Stimulated activated CD4-positive, alpha-beta T cell treated with anti-CD3 and anti-CD28 coated beads, Interleukin-4, amount 100 ng/mL, for 4 hours (primary cell): ENCODE results near the gene PIAS1.
"Not testable (repeated sequence)": the region's sequence is repeated elsewhere in the genome, so short reads cannot be mapped to it uniquely, and the experiment has no call there.

Source experiments
- DNase-seq, 2 experiments: peaks; one replicate each; pipeline ENCODE4 v3.0.0-alpha.2; 2020

Gene PIAS1

DNA sequence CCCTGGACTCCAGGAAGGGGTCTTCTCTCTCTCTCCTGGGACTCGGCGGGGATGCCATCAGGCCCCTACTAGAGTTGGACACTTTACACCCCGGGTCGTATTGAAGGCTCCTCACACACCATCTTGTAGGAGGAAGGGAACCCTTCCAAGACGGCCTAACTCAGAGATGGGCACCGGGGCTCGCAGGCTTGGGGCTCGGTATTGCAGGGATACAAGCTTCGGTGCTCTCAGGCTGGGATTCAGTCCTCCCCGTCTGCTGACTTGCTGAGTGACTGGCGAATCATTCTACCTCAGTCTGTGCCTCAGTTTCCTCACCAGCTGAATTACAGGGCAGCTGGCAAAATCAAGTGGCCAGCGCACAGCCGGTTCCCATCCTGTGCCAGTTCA lies 151.4 kb downstream of the PIAS1 start:
- no peak for DNase-seq

DNA sequence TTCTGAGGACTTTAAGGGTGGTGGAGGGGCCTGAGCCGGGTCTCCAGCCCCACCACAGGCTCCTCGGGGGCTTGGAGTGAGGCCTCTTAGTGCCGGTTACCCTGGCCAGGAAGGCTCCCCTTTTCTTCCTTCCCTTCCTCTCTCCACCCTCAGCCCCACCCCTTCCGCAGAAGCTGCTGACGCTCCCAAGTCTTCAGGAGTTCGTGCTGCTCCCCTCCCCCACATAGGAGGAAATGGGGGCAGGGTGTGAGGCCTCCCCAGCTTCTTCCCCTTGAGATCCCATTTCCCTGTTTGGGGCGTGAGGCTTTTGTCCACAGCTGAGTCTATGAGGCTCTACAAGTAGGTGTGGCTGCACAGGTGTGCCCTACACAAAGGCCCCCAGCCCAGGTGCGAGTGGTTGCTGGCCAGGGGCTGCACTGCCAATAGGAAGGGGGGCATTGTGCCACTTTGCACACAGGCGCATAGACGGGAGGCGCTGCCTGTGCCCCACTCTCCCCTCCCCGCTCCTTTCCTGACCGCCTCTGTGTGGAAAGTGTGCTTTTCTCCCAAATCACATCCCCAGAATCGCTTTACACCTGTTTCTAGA lies 151.9 kb downstream of the PIAS1 start:
- DNase-seq = no peak

DNA sequence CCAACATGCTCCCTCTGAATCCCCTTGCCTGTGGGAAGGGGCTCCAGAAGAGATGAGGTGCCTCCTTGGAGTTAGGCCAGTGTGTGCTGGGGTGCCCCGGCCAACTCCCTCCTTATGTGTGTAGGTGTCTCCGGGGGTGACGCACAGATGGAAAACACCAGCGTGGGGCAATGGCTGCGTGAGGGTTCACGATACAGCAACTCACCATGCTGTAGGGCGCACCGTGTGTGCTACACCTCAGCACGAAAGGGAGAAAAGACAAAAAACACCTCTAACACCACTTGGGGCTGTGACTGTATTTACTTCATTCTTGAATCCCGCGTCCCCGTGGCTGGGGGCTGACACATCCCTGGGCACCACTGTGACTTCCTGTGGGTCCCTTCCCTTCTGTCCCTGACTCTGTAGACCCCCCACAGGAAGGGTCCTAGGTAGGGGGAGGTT lies 152.6 kb downstream of the PIAS1 start:
- DNase-seq = no peak

DNA sequence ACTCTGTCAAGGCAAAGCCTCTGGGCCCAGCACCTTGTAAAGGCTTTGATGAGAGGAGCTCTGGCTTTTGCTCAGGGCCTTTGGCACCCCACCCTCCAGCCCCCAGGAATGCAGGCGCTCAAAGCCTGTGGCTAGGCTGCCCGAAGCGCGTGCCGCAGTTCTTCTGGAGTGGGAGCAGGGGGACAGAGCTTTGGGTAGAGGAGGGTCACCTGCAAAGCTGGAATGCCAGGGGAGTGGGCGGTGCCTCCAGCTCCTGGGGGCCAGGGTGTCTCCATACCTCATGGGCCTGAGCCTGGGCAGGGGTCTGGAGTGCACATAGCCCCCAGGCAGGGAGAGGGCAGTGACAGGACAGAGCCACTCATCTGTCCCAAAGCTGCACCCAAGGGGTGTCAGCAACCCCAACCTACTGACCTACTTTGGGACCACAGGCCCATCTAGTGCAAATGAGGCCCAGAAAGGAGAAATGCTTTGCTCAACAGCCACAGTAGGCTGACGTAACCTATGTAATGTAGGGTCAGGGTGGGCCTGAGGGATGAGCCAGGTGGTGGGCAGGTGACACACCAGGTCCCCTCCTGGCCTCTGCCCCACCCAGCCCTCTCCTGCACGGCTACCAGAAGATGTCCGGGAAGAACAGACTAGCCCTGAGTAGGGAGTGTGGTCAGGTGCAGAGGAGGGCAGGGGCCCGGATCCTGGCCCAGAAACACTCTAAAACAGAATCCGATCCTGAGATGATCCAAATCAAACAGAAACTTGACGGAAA lies 153.2 kb downstream of the PIAS1 start:
- no peak for DNase-seq

DNA sequence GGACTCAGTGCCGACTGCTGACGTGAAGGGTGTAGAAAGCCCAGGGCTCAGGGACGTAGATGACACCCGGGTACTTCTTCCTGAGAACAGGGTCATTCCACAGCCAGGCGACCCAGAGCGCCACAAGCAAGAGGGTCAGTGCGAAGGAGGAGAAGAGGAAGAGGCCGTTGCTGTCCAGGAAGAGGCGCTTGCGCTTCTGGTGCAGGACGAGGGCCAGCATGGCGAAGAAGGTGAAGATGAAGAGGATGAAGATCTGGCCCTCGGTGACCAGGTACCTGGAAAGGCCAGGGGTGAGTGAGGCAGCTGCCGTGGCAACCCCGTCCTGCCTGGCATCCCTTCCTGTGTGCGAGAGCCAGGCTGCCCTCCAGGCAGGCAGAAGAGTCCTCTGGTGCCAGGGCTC lies 154.0 kb downstream of the PIAS1 start:
- DNase-seq = no peak

DNA sequence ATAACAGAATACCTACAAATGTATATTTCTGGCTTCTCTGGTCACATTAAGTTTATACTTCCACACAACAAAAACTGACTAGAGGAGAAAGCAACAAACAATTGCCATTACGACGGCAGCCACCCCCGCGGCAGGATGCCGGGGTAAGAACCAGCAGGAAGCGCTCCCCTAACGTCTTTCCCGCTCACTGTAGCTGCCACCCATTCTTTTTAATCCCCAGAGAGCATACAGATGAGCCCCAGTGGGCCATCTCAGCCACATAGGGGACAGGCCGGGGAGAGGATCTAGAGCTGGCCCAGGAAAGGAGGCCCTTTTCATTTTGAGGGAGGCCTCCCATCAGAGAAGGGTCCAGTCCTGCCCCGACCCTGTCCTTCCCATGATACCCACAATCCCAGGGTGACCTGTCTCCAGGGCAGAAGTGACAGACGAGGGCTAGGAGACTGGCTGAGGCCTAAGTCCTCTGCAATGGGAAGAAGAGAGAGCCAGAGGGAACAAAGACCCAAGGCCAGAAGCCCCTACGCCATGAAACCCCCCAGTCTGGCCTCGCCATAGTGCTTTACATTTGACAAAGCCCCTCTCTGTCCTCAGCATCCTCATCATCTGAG lies 154.6 kb downstream of the PIAS1 start:
- DNase-seq = peak in 1 of 2 experiments; percentile 24

DNA sequence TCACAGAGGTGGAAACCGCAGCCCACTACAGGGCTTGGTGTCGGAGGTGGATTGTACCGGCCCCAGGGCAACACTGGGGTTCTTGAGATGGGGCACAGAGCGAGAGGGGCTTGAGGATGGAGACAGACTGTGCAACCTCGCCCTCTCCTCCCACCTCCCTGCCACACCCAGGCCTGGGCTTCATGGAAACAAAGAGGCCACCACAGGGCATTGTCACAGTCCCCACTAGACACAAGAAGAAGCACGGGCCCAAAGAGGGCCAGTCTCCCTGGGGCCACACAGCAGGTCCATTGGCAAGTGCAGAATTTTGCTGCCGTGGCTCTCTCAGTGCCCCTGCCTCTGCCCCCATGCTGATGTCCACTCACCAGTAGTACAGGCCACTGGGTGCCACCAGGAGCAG lies 155.2 kb downstream of the PIAS1 start:
- no peak for DNase-seq

DNA sequence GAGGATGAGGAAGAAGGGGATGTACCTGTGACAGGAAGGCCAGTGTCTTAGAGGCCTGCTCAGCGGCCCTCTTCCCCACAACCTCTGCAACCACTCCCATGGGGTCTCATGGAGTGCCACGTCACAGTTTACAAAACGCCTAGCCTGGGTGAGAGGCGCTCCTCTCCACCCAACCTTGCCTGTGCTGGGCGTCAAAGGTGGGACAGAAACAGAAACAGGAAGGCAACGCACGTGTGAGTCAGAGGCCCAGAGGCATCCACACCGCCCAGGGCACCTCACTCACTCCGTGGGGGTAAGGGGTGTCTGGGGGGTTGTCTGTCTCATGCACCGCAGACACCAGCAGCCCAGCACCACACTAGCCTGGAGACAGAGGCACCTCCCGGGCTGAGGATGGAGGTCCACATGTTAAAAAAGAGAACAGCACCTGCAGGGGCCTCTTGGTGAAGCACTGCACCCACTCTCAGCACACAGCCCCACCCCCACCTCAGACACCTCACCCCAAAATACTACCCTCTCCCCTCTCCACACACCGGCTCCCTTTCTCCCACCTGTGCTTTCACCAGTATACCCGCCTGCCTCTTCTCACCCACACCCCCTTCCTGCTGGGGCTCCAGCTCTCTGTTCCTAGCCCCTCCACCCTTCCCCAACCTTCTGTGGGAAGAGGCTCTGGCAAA lies 155.8 kb downstream of the PIAS1 start:
- DNase-seq = peak; percentile 26 to 63

DNA sequence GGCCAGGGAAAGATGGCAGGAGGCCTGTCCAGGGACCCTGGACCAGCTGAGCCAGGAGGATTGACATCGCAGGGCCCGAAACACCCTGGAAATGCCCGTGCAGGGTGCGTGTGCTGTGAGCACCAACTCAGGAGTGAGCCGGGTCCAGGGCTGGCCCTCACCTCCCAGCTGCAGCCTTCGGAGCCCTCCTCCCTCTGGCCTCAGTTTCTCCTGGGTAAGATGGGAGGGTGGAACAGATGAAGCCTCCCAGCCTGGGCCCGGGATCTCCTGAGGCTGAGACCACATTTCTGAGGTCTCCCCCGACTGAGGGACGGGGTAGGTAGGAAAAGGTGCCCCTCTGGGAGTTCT lies 156.3 kb downstream of the PIAS1 start:
- no peak for DNase-seq

DNA sequence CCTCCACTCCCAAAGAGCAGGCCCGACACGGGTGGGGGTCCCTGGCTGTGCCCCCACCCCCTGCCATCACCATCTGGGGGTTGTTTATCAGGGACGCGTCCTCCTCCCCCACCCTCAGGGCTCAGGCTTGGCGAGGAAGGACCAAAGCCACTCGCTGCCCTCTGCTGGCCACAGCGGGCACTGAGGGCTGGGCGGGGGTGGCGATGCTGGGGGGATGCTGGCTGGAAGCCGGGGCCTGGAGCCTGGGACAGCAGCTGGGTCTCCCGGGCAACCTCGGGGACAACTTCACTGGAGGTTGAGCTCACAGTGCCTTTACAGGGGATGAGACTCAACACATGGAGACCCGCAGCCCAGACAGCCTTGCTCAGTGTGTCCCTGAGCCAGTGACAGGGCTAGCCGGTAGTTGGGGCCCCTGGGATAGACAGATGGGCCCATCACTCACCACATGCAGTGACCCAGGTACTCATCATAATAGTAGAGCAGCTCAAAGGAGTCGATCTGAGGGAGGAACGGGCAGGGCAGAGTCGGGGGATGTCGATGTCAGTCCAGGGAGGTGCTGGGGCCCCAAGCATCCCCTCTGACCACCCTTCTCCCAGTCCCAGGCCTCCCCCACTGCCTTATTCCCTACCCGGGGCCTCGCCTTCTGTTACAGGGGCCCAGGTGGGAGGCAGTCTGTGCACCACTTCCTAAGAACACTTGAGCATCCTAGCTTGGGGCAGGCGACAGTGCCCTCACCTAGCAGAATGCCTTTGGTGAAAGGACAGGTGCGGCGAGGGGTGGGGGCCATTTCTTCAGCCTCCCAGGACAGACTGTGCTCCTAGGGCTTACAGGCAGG lies 156.9 kb downstream of the PIAS1 start:
- DNase-seq = peak; percentile 27 to 50

DNA sequence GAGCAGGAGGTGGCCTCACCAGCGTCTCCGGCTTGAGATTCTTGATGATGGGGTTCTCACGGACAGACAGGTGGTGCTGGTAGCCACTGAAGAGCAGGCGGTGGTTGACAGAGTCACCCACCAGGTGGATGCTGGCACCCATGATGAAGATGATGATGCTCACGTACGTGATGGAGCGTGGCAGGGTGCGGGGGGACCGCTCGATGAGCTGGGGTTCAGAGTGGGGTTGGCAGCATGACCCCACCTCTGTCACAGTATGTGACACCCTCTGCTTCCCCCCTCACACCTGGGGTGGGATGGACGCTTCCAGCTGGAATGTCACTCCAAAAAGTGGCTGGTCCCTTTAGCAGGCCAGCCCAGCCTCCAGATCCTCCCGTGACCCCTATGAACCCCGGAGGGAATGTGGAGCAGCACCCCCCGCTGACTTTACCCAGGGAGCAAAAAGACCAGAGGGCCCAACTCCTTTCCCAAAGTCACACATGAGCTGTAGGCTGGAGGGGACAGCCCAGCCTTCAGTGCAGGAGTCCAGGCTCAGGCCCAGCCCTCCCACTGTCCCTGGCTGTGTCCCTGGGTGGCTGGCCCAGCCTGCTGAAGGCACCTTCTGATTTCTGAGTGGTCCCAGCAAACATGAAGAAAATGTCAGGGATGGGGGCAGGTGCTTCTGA lies 157.7 kb downstream of the PIAS1 start:
- no peak for DNase-seq

DNA sequence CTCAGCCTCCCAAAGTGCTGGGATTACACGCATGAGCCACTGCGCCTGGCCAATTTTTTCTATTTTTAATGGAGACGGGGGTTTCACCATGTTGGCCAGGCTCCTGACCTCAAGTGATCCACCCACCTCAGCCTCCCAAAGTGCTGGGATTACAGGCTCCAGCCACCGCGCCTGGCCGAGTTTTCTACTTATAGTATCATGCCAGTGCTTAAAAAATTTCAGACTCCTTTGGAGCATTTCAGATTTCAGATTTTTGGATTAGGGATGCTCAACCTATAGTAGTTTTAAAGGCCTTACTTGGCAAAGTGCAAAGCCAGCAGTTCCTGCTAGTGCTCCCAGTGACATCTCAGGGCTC lies 159.4 kb downstream of the PIAS1 start:
- DNase-seq = not testable (repeated sequence)

DNA sequence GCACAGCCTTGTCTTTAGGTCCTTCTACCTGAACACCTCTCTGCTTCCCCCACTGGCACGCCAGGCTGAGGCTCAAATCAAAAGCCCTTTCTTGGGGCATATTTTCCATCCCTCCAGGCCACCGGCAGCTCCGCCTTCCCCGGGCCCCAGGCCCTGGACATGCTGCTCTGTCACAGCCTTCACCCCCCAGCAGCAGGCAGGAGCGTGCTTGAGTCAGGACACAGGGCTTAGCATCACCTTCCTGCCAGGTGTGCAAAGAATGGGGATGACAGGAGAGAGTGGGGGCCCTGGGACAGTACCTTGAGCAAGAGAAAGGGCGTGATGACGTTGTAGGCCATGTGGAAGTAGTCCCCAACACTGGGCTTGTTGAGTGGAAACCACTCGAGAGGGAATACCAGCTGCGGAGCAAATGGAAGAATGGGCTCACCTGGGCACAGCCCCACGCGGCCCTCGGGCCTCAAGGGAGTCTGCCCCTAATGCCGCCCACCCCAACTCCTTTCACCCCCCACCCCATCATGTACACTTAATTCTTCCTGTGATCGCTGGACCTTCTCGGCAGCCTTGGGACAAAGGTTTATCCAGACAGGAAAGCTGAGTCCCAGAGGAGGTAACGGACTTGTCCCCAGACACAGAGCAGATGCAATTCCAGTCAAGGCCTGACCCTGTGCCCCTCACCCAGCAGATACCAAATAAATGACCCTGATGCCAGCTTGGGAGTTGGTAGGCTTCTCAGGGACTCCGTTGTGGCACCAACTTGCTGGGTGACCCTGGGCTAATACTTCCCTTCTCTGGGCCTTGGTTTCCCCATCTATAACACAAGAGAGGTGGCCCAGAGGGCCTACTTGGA lies 160.1 kb downstream of the PIAS1 start:
- DNase-seq = no peak

DNA sequence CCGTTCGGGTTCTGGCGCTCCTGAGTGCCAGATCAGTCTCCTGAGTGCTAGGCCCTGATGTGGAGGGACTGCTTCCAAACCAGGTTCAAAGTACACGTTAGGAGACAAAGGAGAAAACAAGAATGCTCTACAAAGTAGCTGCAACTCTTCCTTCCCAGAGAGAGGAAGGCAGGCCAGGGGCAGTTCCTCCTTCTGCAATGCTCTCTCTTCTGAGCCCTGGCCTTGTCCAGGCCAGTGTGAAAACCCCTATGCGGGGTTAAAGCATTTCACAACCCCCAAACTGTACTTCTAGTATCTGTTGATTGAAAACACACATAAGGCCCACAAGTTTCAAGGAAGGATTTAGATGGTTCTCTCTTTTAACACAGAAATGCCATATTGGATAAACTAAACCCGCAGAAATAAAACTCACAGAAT lies 160.7 kb downstream of the PIAS1 start:
- DNase-seq = no peak

DNA sequence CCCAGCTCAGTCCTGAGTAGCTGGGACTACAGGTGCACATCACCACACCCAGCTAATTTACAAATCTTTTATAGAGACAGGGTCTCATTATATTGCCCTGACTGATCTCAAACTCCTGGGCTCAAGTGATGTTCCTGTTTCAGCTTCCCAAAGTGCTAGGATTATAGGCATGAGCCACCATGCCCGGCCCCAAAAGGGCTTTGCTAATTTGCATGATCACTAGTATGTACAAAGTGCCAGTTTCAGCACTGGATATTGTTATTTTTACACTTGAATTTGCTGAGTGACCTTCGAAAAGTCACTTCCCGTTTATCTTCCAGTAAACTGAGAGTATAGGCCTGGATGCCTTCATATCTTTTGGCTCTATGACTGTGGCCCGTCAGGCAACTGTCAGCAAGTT lies 163.2 kb downstream of the PIAS1 start:
- no peak for DNase-seq

DNA sequence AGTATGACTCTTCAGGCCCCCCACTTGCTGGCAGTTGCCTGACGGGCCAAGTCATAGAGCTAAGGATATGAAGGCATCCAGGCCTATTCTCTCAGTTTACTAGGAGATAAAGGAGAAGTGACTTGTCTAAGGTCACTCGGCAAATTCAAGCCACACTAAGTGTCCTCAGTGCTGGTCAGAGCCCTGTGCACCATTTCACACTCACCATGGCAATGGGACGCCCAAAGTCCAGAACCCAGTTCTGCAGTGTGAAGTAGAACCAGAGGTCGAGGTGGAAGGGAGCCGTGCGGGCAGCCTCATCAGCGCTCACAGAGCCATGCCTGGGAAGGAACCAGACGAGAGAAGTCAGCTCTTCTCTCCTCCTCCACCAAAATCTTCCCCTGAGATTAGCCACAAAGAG lies 164.2 kb downstream of the PIAS1 start:
- DNase-seq = no peak

DNA sequence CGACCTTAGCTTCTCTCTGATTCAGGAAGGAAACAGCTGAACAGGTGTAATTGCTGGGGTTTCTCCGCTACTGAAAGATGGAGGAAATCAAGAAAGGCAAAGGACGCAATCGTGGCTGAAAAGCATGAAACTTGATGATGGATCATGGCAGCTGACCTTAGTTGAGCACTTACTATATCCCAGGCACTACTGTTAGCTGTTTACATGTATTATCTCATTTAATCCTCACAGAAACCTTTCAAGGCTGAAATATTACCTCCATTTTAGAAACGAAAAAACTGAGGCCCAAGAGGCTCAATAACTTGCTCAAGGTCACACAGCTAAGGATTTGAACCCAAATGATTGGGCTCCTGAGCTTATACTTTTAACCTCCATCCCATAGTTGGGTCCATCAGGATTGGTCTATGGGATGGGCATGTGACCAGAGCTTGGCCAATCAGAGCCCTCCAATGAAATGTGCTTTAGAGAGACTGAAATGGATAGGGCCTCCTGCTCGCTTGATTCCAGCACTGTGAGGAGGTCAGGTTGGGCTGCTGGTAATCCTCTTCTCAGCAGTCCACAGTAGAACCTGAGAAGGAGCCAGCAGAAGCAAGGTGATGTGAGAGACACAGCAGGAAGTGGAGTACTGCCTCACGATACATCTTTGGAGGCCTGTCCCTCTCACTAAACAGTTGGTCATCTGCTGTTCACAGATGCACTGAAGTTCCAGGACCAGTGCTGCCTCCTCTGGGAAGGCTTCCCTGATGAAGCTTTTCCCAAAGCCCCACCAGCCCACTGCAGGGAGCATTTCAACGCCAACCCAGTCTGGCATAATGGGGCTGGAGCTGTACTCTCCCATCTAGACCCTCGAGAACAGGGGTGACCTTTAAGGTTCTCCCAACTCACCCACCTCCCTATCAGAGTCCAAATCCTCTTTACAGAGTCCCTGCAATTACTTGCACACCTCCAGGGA lies 165.0 kb downstream of the PIAS1 start:
- DNase-seq = no peak

DNA sequence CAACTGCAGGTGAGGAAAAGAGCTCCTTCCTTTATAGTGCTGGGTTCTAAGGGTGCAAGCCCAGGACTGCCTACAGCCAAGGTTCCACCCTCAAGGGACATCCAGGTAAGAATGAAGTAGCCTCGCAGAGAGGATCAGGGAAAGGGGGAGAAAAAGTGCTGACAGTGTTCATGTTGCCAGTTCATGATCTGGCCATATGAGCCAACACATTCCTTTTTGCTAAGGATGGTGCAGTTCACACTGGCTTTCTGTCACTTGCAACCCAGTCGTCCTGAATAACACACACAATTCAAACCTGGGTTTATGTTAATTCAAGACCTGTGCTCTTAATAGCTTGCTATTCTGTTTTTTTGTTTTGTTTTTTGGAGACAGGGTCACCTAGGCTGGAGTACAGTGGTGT lies 166.4 kb downstream of the PIAS1 start:
- DNase-seq = no peak

DNA sequence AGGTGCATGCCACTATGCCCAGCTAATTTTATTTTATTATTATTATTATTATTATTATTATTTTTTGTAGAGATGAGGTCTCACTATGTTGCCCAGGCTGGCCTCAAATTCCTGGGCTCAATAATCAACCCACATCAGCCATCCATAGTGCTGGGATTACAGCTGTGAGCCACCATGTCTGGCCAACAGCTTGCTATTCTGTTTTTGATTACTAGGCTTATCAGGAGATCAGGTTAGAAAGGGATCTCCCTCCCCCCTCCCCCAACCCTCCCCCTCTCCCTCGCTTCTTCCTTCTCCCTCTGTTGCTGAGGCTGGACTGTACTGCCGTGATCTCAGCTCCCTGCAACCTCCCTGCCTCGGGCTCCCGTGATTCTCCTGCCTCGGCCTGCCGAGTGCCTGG lies 166.9 kb downstream of the PIAS1 start:
- no peak for DNase-seq
